Measurements from ENCODE around the gene INCENP. TPM values are rescaled to one million over a fixed set of nuclear protein-coding genes. Genes with fewer than 3 reads are reported as not detected.

The INCENP gene
- total RNA-seq, 4 donors from 2014 or later, result 17.5 to 30.7 (median 26.4) TPM

DNA sequence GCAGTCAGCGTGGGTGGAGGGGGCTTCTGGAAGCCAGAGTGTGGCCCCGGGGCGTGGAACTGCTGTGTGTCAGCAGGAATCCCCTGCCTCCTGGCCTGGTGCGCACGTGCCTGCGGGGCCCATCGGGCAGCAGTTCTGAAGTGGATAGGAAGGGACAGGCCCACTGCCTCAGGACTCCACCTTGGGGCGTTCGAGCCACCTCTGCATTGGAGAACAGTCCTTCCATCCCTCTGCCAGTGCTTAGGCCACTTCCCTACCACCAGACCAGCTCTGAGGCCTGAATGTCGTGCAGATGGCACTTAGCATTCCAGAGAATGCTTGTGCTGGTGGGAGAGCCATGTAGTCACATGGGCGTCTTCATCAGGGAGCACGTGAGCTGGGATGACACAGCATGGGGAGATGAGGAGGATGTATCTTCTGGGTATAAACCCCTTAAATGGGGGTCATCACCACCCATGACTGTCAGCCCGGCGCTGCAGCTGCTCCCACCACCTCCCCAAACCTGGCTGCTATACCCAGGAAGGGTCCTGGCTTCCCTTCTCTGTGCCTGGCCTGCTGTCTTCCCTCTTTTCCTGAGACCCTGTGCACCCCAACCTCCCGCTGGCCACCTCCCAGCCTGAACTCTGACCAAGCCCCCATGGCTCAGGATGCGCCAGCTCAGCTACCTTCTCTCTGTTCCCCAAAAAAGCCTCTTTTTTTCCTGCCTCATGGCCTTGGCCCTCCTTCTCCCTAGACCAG lies 9.7 kb downstream of the INCENP start:
- DNase-seq (ENCODE audit: low spot score in 2 of 2), result peak in 1 of 2 donors; percentile 71
- TF ChIP-seq POLR2A (IDR thresholded peaks at IDR 0.05) (no peak), CTCF (IDR thresholded peaks at IDR 0.05) (no peak)
- no peak overlapping the region for H3K4me3 ChIP-seq (ENCODE audit: low read depth, poor library complexity, severe bottlenecking)
- 85 to 90% methylated on average over 16 of the region's 16 CpGs for WGBS, 2 donors
- intact Hi-C loops (cut with DNase I; ENCODE audit: low total_unique reads), result no loop called here

DNA sequence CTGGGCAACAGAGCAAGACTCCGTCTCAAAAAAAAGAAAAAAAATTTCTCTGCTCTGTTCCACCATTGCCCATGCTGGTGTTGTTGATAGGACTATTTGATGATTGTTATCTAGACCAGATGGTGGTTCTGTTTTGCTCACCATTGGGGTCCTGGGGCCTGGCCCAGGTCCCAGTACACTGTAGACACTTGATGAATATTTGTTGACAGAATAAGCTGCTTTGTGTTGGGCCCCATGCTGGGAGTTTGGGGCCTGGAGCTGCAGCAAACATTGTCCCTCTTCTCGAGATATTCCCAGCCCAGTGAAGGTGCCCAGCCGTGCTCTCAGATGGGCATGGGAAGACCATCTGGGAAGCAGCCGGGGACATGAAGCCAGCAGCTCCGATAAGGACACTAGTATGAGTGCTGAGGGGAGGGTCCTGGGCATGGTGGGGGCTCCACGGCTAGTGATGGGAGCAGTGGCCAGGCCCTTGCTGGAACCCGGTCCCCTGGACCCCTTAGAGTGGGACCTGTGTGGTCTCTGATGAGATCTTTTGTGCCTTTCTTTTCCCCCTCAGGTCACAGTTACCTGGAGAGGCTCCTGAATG lies 13.6 kb downstream of the INCENP start:
- intact Hi-C loops (cut with DNase I; ENCODE audit: low total_unique reads), result no loop called here
- no peak for TF ChIP-seq CTCF (IDR thresholded peaks at IDR 0.05)
- TF ChIP-seq POLR2A (IDR thresholded peaks at IDR 0.05), result no peak
- peak in 1 of 2 donors; percentile 67 for DNase-seq (ENCODE audit: low spot score in 2 of 2)
- WGBS, 2 donors, result 89 to 91% methylated on average over 7 of the region's 7 CpGs
- no peak overlapping the region for H3K4me3 ChIP-seq (ENCODE audit: low read depth, poor library complexity, severe bottlenecking)

- no peak for TF ChIP-seq POLR2A (IDR thresholded peaks at IDR 0.05)
- no peak for TF ChIP-seq CTCF (IDR thresholded peaks at IDR 0.05)
- no peak overlapping the region for H3K4me3 ChIP-seq (ENCODE audit: low read depth, poor library complexity, severe bottlenecking)
- intact Hi-C loops (cut with DNase I; ENCODE audit: low total_unique reads), result no loop called here
- 58 to 82% methylated on average over 10 to 14 of the region's 14 CpGs for WGBS, 2 donors
- peak in 1 of 2 donors; percentile 78 for DNase-seq (ENCODE audit: low spot score in 2 of 2)
These were observed 14.2 kb downstream of the INCENP start for GRCh38 chr11:62137881-62138629.

- 68 to 77% methylated on average over 17 of the region's 17 CpGs for WGBS, 2 donors
- peak in 1 of 2 donors; percentile 76 for DNase-seq (ENCODE audit: low spot score in 2 of 2)
- no peak for TF ChIP-seq POLR2A (IDR thresholded peaks at IDR 0.05)
- TF ChIP-seq CTCF (IDR thresholded peaks at IDR 0.05), result no peak
- intact Hi-C loops (cut with DNase I; ENCODE audit: low total_unique reads), result no loop called here
- H3K4me3 ChIP-seq (ENCODE audit: low read depth, poor library complexity, severe bottlenecking), result no peak overlapping the region
These were observed 15.0 kb downstream of the INCENP start for GRCh38 chr11:62138630-62139425.

DNA sequence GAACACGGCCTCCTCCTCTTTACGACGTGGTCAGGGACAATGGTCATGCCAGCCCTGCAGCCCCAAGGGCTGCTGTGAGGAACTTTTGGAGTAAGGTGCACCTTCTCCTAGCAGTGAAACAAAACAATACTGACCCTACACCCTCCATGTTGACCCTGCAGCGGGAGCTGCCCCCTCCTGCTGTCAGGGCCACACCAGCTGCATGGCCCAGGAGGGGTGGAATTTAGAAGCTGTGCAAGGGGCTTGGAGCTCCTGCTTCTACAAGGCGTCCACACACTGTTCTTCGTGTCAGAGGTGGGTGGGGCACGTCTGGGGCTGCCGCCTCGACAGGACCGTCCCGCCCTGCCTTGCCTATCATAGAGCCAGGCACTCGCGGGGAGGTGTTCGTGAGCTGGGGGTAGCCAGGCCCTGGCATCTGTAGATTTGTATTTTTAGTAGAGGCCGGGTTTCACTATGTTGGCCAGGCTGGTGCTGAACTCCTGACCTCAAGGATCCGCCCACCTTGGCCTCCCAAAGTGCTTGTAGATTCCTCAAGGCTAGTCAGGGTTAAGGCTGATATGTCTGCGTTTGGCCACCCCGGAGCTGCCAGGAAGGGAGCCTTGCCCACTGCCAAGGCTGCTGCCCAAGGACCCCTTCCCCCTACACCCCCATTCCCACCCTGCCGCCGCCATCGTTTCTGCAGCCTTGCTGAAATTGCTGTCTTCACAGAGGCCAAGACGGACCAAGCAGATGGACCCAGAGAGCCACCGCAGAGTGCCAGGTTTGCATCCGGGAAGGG lies 15.9 kb downstream of the INCENP start:
- WGBS, 2 donors, result 71 to 79% methylated on average over 19 to 22 of the region's 24 CpGs
- no peak overlapping the region for H3K4me3 ChIP-seq (ENCODE audit: low read depth, poor library complexity, severe bottlenecking)
- peak in 1 of 2 donors; percentile 82 for DNase-seq (ENCODE audit: low spot score in 2 of 2)
- intact Hi-C loops (cut with DNase I; ENCODE audit: low total_unique reads), result no loop called here
- no peak for TF ChIP-seq CTCF (IDR thresholded peaks at IDR 0.05)
- TF ChIP-seq POLR2A (IDR thresholded peaks at IDR 0.05), result no peak

Measured in lower leg skin (tissue), 4 donors.